Stimulated activated CD8-positive, alpha-beta memory T cell treated with anti-CD3 and anti-CD28 coated beads, Interleukin-15, amount 100 ng/mL, for 48 hours (primary cell): Measurements from ENCODE around the gene PSKH1.

Experiments
- DNase-seq, 2 donors: peaks; one replicate each; pipeline ENCODE4 v3.0.0-alpha.2; 2020; ENCODE audit warnings: low read depth in 2 of 2

PSKH1 gene

GRCh38 chr16:67865318-67865717 lies 27.7 kb upstream of the PSKH1 start:
- DNase-seq, result no peak

GRCh38 chr16:67868290-67868689 lies 24.8 kb upstream of the PSKH1 start:
- DNase-seq, result no peak

GRCh38 chr16:67869653-67870052 lies 23.4 kb upstream of the PSKH1 start:
- DNase-seq, result no peak

DNA sequence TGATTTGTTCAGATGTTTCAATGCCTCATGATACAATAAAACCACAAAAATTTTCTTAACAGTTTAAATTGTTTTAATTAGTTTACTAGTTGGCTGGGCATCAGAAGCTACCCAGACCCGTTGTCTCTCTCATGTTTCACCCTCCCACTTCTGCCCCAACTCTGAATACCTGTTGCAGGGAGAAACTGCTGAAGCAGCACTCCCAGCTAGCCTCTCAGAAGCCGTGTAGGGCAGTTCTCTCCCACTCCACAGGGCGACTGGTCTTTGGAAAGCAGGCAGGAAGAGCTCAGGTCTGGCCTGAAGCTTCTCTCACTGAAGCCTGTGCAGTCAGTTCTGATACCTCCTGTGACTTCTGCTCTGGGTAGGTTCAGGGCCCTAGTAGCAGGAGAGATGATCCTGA lies 21.8 kb upstream of the PSKH1 start:
- no peak for DNase-seq

- no peak for DNase-seq
Measured at GRCh38 chr16:67872131-67872630, 20.9 kb upstream of the PSKH1 start.

- peak; percentile 82 to 84 for DNase-seq
Measured at GRCh38 chr16:67872631-67873434, 20.2 kb upstream of the PSKH1 start, which contains the start of gene EDC4. EDC4 (plus strand) TSS chr16:67873052; CDS start chr16:67873262, 210 bp downstream.

DNA sequence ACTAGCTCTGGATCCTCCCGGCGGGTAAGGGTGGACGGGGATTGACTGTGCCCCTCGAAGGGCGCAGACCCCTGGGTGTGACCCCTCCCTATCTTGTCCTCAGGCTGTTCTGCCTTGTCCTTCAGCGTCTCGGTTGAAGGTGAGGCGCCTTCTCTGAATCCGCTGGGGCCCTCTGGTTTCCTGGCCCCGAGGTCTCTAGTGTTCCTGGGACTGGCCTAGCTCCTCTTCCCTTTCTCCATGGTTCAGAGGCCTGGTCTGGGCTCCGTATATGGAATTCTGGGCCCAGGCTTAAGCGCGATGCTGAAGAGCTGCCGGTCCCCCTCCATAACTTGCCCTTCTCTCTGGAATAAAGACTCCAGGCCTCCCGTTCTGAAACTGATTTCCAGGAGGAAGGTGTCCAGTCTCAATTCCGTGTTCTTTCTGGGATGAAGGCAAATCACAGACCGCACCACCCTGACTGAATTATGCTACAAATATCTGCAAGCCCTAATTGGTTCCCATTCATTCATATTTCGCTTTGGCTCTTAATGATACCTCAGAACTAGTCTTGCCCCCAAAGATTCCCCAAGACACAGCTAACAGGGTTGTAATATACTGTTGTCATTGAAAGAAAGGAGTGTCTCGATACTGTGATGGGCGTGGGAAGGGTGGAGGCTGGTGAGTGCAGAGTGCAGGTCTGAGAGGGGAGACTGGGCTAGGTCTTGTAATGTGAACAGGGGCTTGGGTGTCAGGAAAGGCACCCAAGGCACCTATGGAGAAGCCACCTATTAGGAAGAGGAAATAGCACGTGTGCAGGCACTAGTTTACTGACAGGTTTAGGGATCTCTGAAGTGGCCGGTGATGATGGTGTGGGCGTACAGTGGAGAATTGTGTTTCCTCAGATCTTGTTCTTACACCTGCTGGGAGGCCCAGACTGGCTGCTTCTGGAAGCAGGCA lies 19.4 kb upstream of the PSKH1 start:
- no peak for DNase-seq

DNA sequence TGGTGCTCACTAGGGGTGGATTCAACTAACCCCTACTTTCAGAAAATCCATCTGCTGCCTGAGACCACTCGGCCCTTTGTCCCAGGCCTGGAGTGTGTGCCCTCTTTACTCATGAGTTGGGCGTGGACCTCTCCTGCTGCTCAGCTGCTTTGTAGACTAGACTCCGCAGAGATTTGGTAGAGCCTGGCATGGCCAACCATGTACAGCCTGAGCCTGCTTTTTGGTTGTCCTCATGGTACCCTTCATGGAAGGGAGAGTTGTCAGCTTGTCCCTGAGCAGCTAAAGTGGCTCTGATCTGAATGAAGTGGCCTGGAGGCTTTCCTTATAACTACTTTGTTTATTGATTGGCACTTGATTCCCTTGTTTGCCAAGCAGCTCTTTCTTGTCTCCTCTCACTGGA lies 18.7 kb upstream of the PSKH1 start:
- DNase-seq, result no peak

DNA sequence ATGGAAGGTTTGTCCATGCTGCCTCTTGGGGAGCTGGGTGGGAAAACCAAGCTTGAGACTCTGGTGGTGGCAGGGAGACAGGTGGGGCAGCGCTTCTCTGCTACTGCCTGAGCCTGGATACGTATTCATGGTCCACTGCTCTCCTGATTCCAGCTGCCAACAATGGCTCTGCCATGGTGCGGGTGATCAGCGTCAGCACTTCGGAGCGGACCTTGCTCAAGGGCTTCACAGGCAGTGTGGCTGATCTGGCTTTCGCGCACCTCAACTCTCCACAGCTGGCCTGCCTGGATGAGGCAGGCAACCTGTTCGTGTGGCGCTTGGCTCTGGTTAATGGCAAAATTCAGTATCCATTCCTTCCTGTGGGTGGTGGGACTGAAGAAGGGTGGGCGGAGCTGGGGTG lies 16.0 kb upstream of the PSKH1 start:
- no peak for DNase-seq

GRCh38 chr16:67878232-67878631 lies 14.8 kb upstream of the PSKH1 start:
- no peak for DNase-seq

DNA sequence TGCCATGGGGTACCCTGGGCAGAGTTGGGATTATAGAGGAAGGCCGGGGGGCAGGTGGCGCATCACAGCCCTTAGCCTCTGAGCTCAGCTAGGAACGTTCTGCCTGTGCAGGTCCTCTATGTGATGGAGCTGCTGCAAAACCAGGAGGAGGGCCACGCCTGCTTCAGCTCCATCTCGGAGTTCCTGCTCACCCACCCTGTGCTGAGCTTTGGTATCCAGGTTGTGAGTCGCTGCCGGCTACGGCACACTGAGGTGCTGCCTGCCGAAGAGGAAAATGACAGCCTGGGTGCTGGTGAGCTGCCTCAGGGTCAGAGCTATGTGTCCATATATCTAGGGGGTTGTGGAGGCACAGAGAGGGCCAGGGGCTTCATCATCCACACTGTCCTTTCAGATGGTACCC lies 14.2 kb upstream of the PSKH1 start:
- no peak for DNase-seq

GRCh38 chr16:67879462-67879861 lies 13.6 kb upstream of the PSKH1 start:
- no peak for DNase-seq

DNA sequence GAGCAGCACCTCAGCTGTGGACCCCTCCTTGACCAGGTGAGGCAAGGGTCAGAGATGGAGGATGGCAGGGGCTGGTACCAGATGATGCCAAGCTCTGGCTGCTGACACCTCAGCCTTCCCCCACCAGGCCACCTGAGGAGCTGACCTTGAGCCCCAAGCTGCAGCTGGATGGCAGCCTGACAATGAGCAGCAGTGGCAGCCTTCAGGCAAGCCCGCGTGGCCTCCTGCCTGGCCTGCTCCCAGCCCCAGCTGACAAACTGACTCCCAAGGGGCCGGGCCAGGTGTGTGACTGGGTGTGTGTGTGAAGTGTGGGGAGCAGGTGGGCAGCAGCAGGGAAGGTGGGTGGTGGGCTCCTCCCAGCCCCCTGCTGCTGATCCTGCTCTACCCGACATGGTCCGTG lies 13.1 kb upstream of the PSKH1 start:
- DNase-seq, result no peak

- DNase-seq, result no peak
Measured at GRCh38 chr16:67880584-67880983, 12.5 kb upstream of the PSKH1 start.

DNA sequence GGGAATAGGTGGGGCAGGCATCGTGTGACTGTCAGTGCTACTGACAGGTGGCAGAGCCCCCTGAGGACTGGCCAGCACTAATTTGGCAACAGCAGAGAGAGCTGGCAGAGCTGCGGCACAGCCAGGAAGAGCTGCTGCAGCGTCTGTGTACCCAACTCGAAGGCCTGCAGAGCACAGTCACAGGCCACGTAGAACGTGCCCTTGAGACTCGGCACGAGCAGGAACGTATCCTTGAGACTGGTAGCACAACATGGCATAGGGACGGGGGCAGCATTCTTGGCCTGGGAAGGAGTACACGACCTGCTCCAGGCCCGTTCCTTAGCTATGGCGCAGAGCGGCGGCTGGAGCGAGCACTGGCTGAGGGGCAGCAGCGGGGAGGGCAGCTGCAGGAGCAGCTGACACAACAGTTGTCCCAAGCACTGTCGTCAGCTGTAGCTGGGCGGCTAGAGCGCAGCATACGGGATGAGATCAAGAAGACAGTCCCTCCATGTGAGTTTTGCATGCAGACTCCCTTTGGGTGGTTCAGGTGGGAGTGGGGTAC lies 11.4 kb upstream of the PSKH1 start:
- no peak for DNase-seq

DNA sequence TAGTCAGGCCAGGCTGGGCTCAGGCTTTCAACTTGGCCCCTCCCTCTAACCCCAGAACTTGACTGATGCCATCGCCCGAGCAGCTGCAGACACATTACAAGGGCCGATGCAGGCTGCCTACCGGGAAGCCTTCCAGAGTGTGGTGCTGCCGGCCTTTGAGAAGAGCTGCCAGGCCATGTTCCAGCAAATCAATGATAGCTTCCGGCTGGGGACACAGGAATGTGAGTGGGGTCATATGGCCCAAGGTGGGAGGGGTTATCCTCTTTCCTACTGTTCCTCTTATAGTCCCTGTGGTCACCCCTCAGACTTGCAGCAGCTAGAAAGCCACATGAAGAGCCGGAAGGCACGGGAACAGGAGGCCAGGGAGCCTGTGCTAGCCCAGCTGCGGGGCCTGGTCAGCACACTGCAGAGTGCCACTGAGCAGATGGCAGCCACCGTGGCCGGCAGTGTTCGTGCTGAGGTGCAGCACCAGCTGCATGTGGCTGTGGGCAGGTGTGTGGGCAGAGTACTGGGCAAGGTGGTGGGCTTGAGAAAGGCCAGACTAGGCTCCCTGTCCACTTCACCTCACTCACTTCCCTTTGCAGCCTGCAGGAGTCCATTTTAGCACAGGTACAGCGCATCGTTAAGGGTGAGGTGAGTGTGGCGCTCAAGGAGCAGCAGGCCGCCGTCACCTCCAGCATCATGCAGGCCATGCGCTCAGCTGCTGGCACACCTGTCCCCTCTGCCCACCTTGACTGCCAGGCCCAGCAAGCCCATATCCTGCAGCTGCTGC lies 10.5 kb upstream of the PSKH1 start:
- no peak for DNase-seq

DNA sequence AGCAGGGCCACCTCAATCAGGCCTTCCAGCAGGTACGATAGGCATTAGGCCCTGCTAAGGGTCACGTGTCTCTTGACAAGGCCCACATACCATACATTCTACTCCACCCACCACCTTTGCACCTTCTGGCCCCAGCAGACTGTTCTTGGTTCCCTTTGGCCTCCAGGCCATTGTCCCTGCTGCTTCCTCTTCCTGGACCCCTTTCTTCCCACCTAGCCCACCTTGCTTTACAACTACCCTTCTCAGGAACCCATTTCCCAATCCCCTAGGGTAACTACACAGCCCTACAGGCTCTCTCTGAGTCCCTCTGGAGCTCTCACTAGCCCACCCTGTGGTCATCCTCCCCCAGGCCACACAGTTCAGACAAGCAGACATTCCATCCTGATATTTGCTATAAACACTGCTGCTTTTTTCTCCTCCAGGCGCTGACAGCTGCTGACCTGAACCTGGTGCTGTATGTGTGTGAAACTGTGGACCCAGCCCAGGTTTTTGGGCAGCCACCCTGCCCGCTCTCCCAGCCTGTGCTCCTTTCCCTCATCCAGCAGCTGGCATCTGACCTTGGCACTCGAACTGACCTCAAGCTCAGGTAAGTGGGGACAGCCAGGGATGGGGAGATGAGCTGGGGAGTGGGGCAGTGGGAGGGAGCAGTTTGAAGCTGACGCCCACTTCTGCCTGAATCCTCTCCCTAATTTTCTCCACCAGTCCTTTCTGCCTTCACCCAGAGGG lies 9.7 kb upstream of the PSKH1 start:
- no peak for DNase-seq

GRCh38 chr16:67883872-67884261 lies 9.2 kb upstream of the PSKH1 start:
- peak; percentile 49 to 50 for DNase-seq

DNA sequence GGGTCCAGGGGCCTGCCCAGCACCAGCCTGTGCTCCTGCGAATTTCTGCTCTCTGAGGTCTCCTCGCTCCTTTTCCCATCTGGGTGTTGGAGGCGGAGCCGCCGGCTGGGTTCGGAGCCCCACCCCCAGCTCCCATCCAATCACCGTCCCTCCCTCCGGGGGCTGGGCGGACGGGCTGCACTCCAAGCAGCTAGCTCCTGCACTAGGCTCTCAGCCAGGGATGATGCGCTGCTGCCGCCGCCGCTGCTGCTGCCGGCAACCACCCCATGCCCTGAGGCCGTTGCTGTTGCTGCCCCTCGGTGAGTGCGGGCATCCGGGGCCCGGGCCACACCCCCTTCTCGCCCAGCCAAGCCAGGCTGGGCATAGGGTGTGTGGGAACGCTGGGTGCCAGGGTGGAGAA lies 8.4 kb upstream of the PSKH1 start, which contains the start of gene NRN1L:
Gene NRN1L, plus strand, starts transcription at position 202 of the 400 bp plus-strand sequence. Its CDS starts 19 bp downstream, at position 221.
- no peak for DNase-seq

- DNase-seq, result no peak
Measured at GRCh38 chr16:67885545-67885944, 7.5 kb upstream of the PSKH1 start.

DNA sequence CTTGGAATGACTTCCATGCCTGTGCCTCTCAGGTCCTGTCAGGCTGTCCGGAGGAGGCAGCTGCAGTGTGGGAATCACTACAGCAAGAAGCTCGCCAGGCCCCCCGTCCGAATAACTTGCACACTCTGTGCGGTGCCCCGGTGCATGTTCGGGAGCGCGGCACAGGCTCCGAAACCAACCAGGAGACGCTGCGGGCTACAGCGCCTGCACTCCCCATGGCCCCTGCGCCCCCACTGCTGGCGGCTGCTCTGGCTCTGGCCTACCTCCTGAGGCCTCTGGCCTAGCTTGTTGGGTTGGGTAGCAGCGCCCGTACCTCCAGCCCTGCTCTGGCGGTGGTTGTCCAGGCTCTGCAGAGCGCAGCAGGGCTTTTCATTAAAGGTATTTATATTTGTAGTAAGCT lies 7.1 kb upstream of the PSKH1 start:
- DNase-seq, result no peak
